ENCODE data around the gene NR1I3.

Gene NR1I3

GRCh38 chr1:161266202-161266601 is 28.2 kb upstream of the NR1I3 start (continued):
- TF ChIP-seq GLIS2 (tag by site-specific recombination; IDR thresholded peaks at IDR 0.05) (peak; percentile 19; the same call in 1 of the 2 replicates), ATF2 (tag by site-specific recombination; IDR thresholded peaks at IDR 0.05; ENCODE audit: low read depth) (no peak), ZNF416 (tag by site-specific recombination; IDR thresholded peaks at IDR 0.05) (no peak), ZNF530 (tag by site-specific recombination; IDR thresholded peaks at IDR 0.05; ENCODE audit: low read depth) (no peak), GLIS1 (tag by site-specific recombination; IDR thresholded peaks at IDR 0.05) (peak; percentile 90), EGR2 (tag by site-specific recombination; IDR thresholded peaks at IDR 0.05; ENCODE audit: low read depth) (peak; percentile 69; the same call in 1 of the 2 replicates)

DNA sequence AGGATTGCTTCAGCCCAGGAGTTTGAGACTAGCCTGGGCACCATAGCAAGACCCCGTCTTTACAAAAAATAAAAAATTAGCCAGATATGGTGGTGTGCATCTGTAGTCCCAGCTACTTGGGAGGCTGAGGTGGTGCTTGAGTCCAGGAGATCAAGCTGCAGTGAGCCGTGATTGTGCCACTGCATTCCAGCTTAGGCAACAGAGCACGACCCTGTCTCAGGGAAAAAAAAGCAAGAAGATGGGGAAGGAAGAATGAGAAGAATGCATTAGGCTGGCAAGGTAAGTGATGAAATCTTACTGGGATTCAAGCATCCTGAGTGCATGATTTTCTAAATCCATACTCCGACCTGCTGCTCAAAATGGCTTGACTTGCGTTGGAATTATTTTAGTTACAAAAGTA is 27.3 kb upstream of the NR1I3 start:
- TF ChIP-seq ZNF121 (tag by site-specific recombination; IDR thresholded peaks at IDR 0.05) = peak; percentile 29; the same call in 1 of the 2 replicates
- no peak for TF ChIP-seq ZNF423 (tag by site-specific recombination; IDR thresholded peaks at IDR 0.05)
- CTCF ChIA-PET = interaction anchor here (0.6 to 2.8 kb wide), 4 partner anchors 25 to 180 kb away, joined by 3 to 12 read pairs (median 4); no protein-coding TSS in a partner anchor
- POLR2A ChIA-PET = interaction anchor here (0.6 kb wide), 1 partner anchor 99 kb away, joined by 5 read pairs; the partner anchor contains the start of gene PPOX
- H3K36me3 ChIP-seq (ENCODE audit: control insufficient read depth in 2 of 2, insufficient read depth in 1 of 2, low read length in 2 of 2) = no peaks in the 10 kb centered on the region
- peaks cover 7% of the 10 kb centered on the region; the same call in 1 of the 2 replicates for H3K4me1 ChIP-seq (ENCODE audit: control insufficient read depth, insufficient read depth, low read length)
- H3K27ac ChIP-seq (ENCODE audit: extremely low read depth, low read depth, low read length) = no peak overlapping the region
- no peak overlapping the region for H3K4me3 ChIP-seq (ENCODE audit: low read depth, low read length)
- no peaks in the 10 kb centered on the region for H3K9me3 ChIP-seq (ENCODE audit: control insufficient read depth, insufficient read depth, low read depth, low read length)

DNA sequence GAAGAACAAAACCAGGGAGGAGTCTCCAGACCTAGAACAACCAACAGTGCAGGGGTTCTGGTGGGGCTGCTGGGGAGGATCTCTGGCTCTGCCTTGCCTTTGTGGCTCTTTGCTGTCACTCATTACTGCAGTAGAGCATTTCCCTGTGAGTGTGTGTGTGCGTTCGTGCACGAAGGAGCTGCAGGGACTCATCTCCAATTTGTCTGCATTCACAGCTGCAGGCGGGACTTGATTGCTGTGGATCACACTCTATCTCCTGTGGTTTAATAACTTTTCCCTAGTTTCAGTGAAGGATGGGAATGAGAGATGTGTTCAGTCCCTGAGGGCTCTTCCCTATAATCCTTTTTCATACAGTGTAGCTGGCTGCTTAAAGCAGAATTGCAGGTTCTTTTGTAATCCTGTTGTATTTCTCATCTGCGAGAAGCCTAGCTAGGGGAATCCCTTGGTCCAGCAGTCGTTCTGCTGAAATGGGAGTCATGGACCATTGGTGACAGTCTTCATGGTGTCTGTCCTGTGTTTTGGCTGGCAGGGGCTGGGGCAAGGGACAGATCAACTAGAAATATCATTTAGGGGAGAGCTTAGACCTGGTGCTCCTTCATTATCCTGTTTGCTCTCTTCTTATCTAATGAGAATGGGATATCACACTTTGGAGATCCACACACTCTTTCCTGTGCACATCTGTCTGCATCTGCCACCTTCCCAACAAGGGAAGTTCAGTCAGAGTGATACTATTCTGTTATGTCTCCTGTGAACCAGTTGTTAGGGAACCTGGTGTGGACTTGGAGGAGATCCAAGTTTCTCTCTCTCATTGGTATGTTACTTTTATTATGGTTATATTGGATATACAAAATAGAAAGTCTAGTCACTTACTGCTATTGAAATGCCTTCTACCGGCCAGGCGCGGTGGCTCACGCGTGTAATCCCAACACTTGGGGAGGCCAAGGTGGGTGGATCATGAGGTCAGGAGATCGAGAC is 23.5 kb upstream of the NR1I3 start:
- CTCF ChIA-PET = interaction anchor here (0.6 to 2.5 kb wide), 5 partner anchors 30 to 478 kb away, joined by 3 to 11 read pairs (median 5); partner anchors contain the start of genes SDHC and TOMM40L
- POLR2A ChIA-PET = no interaction called here
- no peak overlapping the region for H3K27ac ChIP-seq (ENCODE audit: extremely low read depth, low read depth, low read length)
- H3K4me1 ChIP-seq (ENCODE audit: control insufficient read depth, insufficient read depth, low read length) = peaks cover 10% of the 10 kb centered on the region; the same call in 1 of the 2 replicates
- no peak overlapping the region for H3K4me3 ChIP-seq (ENCODE audit: low read depth, low read length)
- no peaks in the 10 kb centered on the region for H3K36me3 ChIP-seq (ENCODE audit: control insufficient read depth in 2 of 2, insufficient read depth in 1 of 2, low read length in 2 of 2)
- H3K9me3 ChIP-seq (ENCODE audit: control insufficient read depth, insufficient read depth, low read depth, low read length) = no peaks in the 10 kb centered on the region
- no peak for TF ChIP-seq ZSCAN30 (tag by site-specific recombination; IDR thresholded peaks at IDR 0.05)
- TF ChIP-seq ZNF626 (tag by site-specific recombination; IDR thresholded peaks at IDR 0.05) = no peak
- no peak for TF ChIP-seq ZBTB49 (tag by site-specific recombination; IDR thresholded peaks at IDR 0.05; ENCODE audit: low read depth)
- TF ChIP-seq HOXC10 (CRISPR knock-in tag; IDR thresholded peaks at IDR 0.05) = no peak
- peak; percentile 72 for TF ChIP-seq ZNF341 (tag by site-specific recombination; IDR thresholded peaks at IDR 0.05; ENCODE audit: low read depth)
- no peak for TF ChIP-seq ZNF837 (tag by site-specific recombination; IDR thresholded peaks at IDR 0.05)
- no peak for TF ChIP-seq ZBTB1 (tag by site-specific recombination; IDR thresholded peaks at IDR 0.05)
- no peak for TF ChIP-seq ZFP41 (tag by site-specific recombination; IDR thresholded peaks at IDR 0.05; ENCODE audit: borderline replicate concordance)
- TF ChIP-seq ZNF18 (tag by site-specific recombination; IDR thresholded peaks at IDR 0.05) = no peak
- TF ChIP-seq, protein P1, sequence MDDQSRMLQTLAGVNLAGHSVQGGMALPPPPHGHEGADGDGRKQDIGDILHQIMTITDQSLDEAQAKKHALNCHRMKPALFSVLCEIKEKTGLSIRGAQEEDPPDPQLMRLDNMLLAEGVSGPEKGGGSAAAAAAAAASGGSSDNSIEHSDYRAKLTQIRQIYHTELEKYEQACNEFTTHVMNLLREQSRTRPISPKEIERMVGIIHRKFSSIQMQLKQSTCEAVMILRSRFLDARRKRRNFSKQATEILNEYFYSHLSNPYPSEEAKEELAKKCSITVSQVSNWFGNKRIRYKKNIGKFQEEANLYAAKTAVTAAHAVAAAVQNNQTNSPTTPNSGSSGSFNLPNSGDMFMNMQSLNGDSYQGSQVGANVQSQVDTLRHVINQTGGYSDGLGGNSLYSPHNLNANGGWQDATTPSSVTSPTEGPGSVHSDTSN (CRISPR knock-in tag; IDR thresholded peaks at IDR 0.05) = no peak
- 0 out of 2 replicates have a peak, but pooled peaks have one; percentile 18 for TF ChIP-seq GLIS1 (tag by site-specific recombination; IDR thresholded peaks at IDR 0.05)
- TF ChIP-seq ZNF521 (tag by site-specific recombination; IDR thresholded peaks at IDR 0.05) = no peak
- TF ChIP-seq, protein P2, sequence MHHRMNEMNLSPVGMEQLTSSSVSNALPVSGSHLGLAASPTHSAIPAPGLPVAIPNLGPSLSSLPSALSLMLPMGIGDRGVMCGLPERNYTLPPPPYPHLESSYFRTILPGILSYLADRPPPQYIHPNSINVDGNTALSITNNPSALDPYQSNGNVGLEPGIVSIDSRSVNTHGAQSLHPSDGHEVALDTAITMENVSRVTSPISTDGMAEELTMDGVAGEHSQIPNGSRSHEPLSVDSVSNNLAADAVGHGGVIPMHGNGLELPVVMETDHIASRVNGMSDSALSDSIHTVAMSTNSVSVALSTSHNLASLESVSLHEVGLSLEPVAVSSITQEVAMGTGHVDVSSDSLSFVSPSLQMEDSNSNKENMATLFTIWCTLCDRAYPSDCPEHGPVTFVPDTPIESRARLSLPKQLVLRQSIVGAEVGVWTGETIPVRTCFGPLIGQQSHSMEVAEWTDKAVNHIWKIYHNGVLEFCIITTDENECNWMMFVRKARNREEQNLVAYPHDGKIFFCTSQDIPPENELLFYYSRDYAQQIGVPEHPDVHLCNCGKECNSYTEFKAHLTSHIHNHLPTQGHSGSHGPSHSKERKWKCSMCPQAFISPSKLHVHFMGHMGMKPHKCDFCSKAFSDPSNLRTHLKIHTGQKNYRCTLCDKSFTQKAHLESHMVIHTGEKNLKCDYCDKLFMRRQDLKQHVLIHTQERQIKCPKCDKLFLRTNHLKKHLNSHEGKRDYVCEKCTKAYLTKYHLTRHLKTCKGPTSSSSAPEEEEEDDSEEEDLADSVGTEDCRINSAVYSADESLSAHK (tag by site-specific recombination; IDR thresholded peaks at IDR 0.05) = no peak
- no peak for TF ChIP-seq ZNF366 (tag by site-specific recombination; conservative IDR thresholded peaks at IDR 0.05)
- no peak for TF ChIP-seq ZNF174 (tag by site-specific recombination; IDR thresholded peaks at IDR 0.05)

All from HEK293 (cell line).